HFF-Myc (cell line): Measurements from ENCODE around the gene MYCBPAP.

Experiments used
- DNase-seq: peaks from one replicate; pipeline ENCODE4 v3.0.0-alpha.2; 2011; ENCODE audit warnings: low read depth; ENCODE audit errors: extremely low read depth
- H3K4me3 ChIP-seq: replicated peaks from 2 replicates; pipeline ENCODE4 v1.5.1; 2011; ENCODE audit warnings: low read depth, mild to moderate bottlenecking, control low read depth, low read length
- CTCF ChIP-seq: IDR thresholded peaks from 2 replicates; pipeline ENCODE4 v1.5.1; 2012; ENCODE audit warnings: mild to moderate bottlenecking, low read depth, low read length, control low read depth; ENCODE audit errors: missing control alignments

MYCBPAP gene

GRCh38 chr17:50565402-50566350 lies 57.4 kb downstream of the MYCBPAP start:
- DNase-seq = no peak
- TF ChIP-seq CTCF = no peak
- no peak overlapping the region for H3K4me3 ChIP-seq

- H3K4me3 ChIP-seq = no peak overlapping the region
- TF ChIP-seq CTCF = no peak
- DNase-seq = no peak
These were observed 58.6 kb downstream of the MYCBPAP start for GRCh38 chr17:50566886-50567285.

GRCh38 chr17:50568659-50569058 lies 60.4 kb downstream of the MYCBPAP start:
- DNase-seq = no peak

GRCh38 chr17:50569592-50569991 lies 61.4 kb downstream of the MYCBPAP start:
- TF ChIP-seq CTCF = no peak
- H3K4me3 ChIP-seq = no peak overlapping the region
- no peak for DNase-seq

More at GRCh38 chr17:50568659-50569058, 60.4 kb downstream of the MYCBPAP start:
- H3K4me3 ChIP-seq = no peak overlapping the region
- TF ChIP-seq CTCF = no peak

GRCh38 chr17:50570032-50570431 lies 61.8 kb downstream of the MYCBPAP start:
- TF ChIP-seq CTCF = no peak
- H3K4me3 ChIP-seq = no peak overlapping the region
- DNase-seq = no peak

GRCh38 chr17:50570528-50570927 lies 62.3 kb downstream of the MYCBPAP start:
- H3K4me3 ChIP-seq = no peak overlapping the region
- TF ChIP-seq CTCF = no peak
- DNase-seq = no peak
